Trophoblast cell (in vitro differentiated cells and primary cell): Measurements from ENCODE around the gene ACKR3.

Experiments
- DNase-seq, 2 donors: peaks; one replicate each; pipeline ENCODE4 v3.0.0-alpha.2; 2016
- H2AFZ ChIP-seq: 2 replicates; pipeline ENCODE4 v1.6.1; 2013; ENCODE audit warnings: low read length, moderate library complexity, mild to moderate bottlenecking; ENCODE audit not compliant: insufficient read depth, poor library complexity
- H2AK5ac ChIP-seq: 2 replicates; pipeline ENCODE4 v1.6.1; 2013; ENCODE audit warnings: mild to moderate bottlenecking, low read length
- H2BK120ac ChIP-seq: 2 replicates; pipeline ENCODE4 v1.6.1; 2013; ENCODE audit warnings: low read length, mild to moderate bottlenecking, moderate library complexity; ENCODE audit not compliant: insufficient read depth, poor library complexity
- H2BK12ac ChIP-seq: 2 replicates; pipeline ENCODE4 v1.6.1; 2013; ENCODE audit warnings: mild to moderate bottlenecking, low read length, moderate library complexity
- H2BK5ac ChIP-seq: 2 replicates; pipeline ENCODE4 v1.6.1; 2013; ENCODE audit warnings: low read length, low read depth, moderate library complexity, mild to moderate bottlenecking; ENCODE audit not compliant: poor library complexity
- H3K14ac ChIP-seq: 2 replicates; pipeline ENCODE4 v1.6.1; 2013; ENCODE audit warnings: mild to moderate bottlenecking, low read length
- H3K18ac ChIP-seq: 2 replicates; pipeline ENCODE4 v1.6.1; 2013; ENCODE audit warnings: mild to moderate bottlenecking, low read length
- H3K23ac ChIP-seq: 2 replicates; pipeline ENCODE4 v1.6.1; 2013; ENCODE audit warnings: low read length
- H3K27ac ChIP-seq: 2 replicates; pipeline ENCODE4 v1.5.1; 2013; ENCODE audit warnings: low read depth, mild to moderate bottlenecking, inconsistent platforms, low read length, moderate library complexity
- H3K27me3 ChIP-seq: 2 replicates; pipeline ENCODE4 v1.6.1; 2013; ENCODE audit warnings: inconsistent platforms, mild to moderate bottlenecking, low read length, moderate library complexity; ENCODE audit not compliant: insufficient read depth
- H3K36me3 ChIP-seq, 2 experiments: 1 replicate in 1 of 2; 2 replicates in 1 of 2; pipeline ENCODE4 v1.6.1; 2013; ENCODE audit warnings: low read length in 2 of 2, mild to moderate bottlenecking in 2 of 2, moderate library complexity in 1 of 2; ENCODE audit not compliant: insufficient read depth in 2 of 2, control insufficient read depth in 1 of 2
- H3K4ac ChIP-seq: 2 replicates; pipeline ENCODE4 v1.6.1; 2013; ENCODE audit warnings: low read depth, mild to moderate bottlenecking, low read length, moderate library complexity
- H3K4me1 ChIP-seq, 2 experiments: 1 replicate in 1 of 2; 2 replicates in 1 of 2; pipeline ENCODE4 v1.6.1; 2013; ENCODE audit warnings: low read length in 2 of 2, mild to moderate bottlenecking in 2 of 2, moderate library complexity in 1 of 2; ENCODE audit not compliant: insufficient read depth in 2 of 2, control insufficient read depth in 1 of 2
- H3K4me2 ChIP-seq: 2 replicates; pipeline ENCODE4 v1.6.1; 2013; ENCODE audit warnings: inconsistent platforms, mild to moderate bottlenecking, low read length, moderate library complexity
- H3K4me3 ChIP-seq: 2 replicates; pipeline ENCODE4 v1.5.1; 2013; ENCODE audit warnings: mild to moderate bottlenecking, low read depth, low read length, inconsistent platforms
- H3K79me1 ChIP-seq: one replicate; pipeline ENCODE4 v1.6.1; 2013; ENCODE audit warnings: low read length
- H3K79me2 ChIP-seq: 2 replicates; pipeline ENCODE4 v1.6.1; 2013; ENCODE audit warnings: low read length, mild to moderate bottlenecking; ENCODE audit not compliant: control insufficient read depth, insufficient read depth, poor library complexity
- H3K9ac ChIP-seq: 2 replicates; pipeline ENCODE4 v1.6.1; 2013; ENCODE audit warnings: mild to moderate bottlenecking, low read length
- H3K9me3 ChIP-seq: 2 replicates; pipeline ENCODE4 v1.6.1; 2013; ENCODE audit warnings: low read depth, mild to moderate bottlenecking, control low read depth, inconsistent platforms, low read length; ENCODE audit not compliant: insufficient read depth
- H4K12ac ChIP-seq: 2 replicates; pipeline ENCODE4 v1.6.1; 2013; ENCODE audit warnings: low read depth, mild to moderate bottlenecking, low read length, moderate library complexity
- H4K8ac ChIP-seq: 2 replicates; pipeline ENCODE4 v1.6.1; 2013; ENCODE audit warnings: low read depth, mild to moderate bottlenecking, low read length, moderate library complexity
- H4K91ac ChIP-seq: one replicate; pipeline ENCODE4 v1.6.1; 2013; ENCODE audit warnings: low read depth, mild to moderate bottlenecking, low read length, moderate library complexity
- WGBS: extraction: QIAGEN DNeasy Blood & Tissue Kit; methylation state at CpG from one replicate; pipeline ENCODE4 v1.1.7; 2013; ENCODE audit warnings: missing lambda C conversion rate; ENCODE audit not compliant: insufficient read length, insufficient coverage; ENCODE audit errors: extremely low coverage; 5-methylcytosine and 5-hydroxymethylcytosine counted together

ACKR3 gene

GRCh38 chr2:236568922-236569572 is 578 bp upstream of the ACKR3 start:
- Histone ChIP-seq H3K23ac (no peak overlapping the region), H3K79me2 (peaks cover 43% of the 10 kb centered on the region), H4K8ac (no peak overlapping the region), H2AK5ac (no peak overlapping the region), H2BK120ac (no peak overlapping the region), H3K79me1 (peaks cover 47% of the 10 kb centered on the region), H3K4me3 (no peak overlapping the region), H2BK5ac (peak overlapping the region; percentile 97), H3K14ac (no peak overlapping the region), H4K12ac (no peak overlapping the region), H2AFZ (no peak overlapping the region), H3K4ac (peak overlapping the region; percentile 72), H3K4me2 (peak overlapping the region; percentile 93), H3K27me3 (no peaks in the 10 kb centered on the region), H3K9me3 (no peaks in the 10 kb centered on the region), H3K36me3 (peaks cover 11 to 12% of the 10 kb centered on the region in 2 experiments), H4K91ac (peak overlapping the region; percentile 97), H2BK12ac (no peak overlapping the region), H3K9ac (peak overlapping the region; percentile 54), H3K4me1 (peaks cover 17 to 22% of the 10 kb centered on the region in 2 experiments), H3K27ac (peak overlapping the region; percentile 91), H3K18ac (no peak overlapping the region)
- no peak for DNase-seq
- no CpG with 5 or more reads among the region's 10 CpGs for WGBS

GRCh38 chr2:236570081-236570868 is 650 bp downstream of the ACKR3 start:
- H3K9ac ChIP-seq = peak overlapping the region; percentile 90
- peaks cover 20 to 21% of the 10 kb centered on the region in 2 experiments for H3K36me3 ChIP-seq
- H3K79me1 ChIP-seq = peaks cover 54% of the 10 kb centered on the region
- H2BK5ac ChIP-seq = peak overlapping the region; percentile 45
- peak overlapping the region; percentile 74 for H3K4me3 ChIP-seq
- DNase-seq = no peak
- no peak overlapping the region for H3K18ac ChIP-seq
- no peaks in the 10 kb centered on the region for H3K9me3 ChIP-seq
- WGBS = no CpG with 5 or more reads among the region's 6 CpGs
- peak overlapping the region; percentile 8 for H4K8ac ChIP-seq
- H2BK120ac ChIP-seq = no peak overlapping the region
- H3K23ac ChIP-seq = no peak overlapping the region
- H2AK5ac ChIP-seq = no peak overlapping the region
- peak overlapping the region; percentile 38 for H3K14ac ChIP-seq
- H3K79me2 ChIP-seq = peaks cover 51% of the 10 kb centered on the region
- peaks cover 25 to 33% of the 10 kb centered on the region in 2 experiments for H3K4me1 ChIP-seq
- H3K4ac ChIP-seq = peak overlapping the region; percentile 70
- peak overlapping the region; percentile 87 for H3K27ac ChIP-seq
- H4K91ac ChIP-seq = peak overlapping the region; percentile 23
- no peak overlapping the region for H4K12ac ChIP-seq
- H2AFZ ChIP-seq = no peak overlapping the region
- peak overlapping the region; percentile 87 for H3K4me2 ChIP-seq
- no peak overlapping the region for H2BK12ac ChIP-seq
- H3K27me3 ChIP-seq = no peaks in the 10 kb centered on the region

DNA sequence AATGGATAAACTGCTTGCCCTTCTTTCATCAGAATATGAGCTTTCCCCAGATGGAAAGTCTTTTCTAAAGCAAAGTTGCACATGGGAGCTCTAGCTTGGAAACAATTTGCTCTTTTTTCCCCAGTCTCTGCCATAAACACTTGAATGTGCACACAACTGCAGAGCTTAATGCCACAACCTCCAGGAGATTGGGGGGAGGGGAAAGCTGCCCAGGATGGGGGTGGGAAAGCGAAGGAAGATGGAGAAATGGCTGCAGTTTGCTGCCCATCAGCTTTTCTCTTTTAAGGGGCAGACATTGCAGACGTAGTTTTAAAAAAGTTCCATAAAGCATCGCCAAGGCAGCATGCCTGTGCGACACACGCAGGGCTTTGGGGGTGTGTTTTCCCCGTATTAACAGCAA is 1.5 kb downstream of the ACKR3 start:
- Histone ChIP-seq H4K12ac (no peak overlapping the region), H3K79me2 (peaks cover 56% of the 10 kb centered on the region), H2BK5ac (peak overlapping the region; percentile 64), H3K14ac (peak overlapping the region; percentile 79), H3K36me3 (peaks cover 20 to 21% of the 10 kb centered on the region in 2 experiments), H3K79me1 (peaks cover 58% of the 10 kb centered on the region), H2BK12ac (no peak overlapping the region), H3K4me3 (peak overlapping the region; percentile 69), H3K27ac (peak overlapping the region; percentile 87), H3K4me2 (peak overlapping the region; percentile 87), H3K9me3 (no peaks in the 10 kb centered on the region), H2AK5ac (no peak overlapping the region), H3K18ac (peak overlapping the region; percentile 68), H4K8ac (peak overlapping the region; percentile 40), H3K9ac (peak overlapping the region; percentile 77), H3K27me3 (no peaks in the 10 kb centered on the region), H3K4ac (peak overlapping the region; percentile 97), H2AFZ (no peak overlapping the region), H3K23ac (no peak overlapping the region), H2BK120ac (peak overlapping the region; percentile 74), H4K91ac (peak overlapping the region; percentile 39), H3K4me1 (peaks cover 28 to 38% of the 10 kb centered on the region in 2 experiments)
- no peak for DNase-seq
- WGBS = no CpG with 5 or more reads among the region's 6 CpGs

DNA sequence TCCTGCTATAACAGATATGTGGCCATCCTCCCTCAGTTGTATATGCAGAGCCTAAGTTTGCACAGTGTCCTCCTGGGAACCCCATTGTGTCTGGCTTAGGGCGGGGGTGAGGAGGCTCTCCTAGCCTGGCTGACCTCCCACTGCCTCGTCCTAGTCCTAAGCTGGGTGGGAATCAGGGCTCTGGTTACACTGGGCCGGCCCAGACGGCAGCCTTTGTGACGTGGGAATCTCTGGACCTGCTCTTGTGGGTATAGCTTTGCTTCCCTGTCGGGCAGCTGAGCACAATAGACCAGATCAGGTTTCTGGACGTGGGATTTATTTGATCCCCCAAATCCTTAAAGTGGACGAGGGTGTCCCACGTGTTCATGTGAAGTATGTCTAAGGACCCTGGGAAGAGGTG is 2.9 kb downstream of the ACKR3 start:
- Histone ChIP-seq H2BK5ac (peak overlapping the region; percentile 64), H3K4me1 (peaks cover 38 to 48% of the 10 kb centered on the region in 2 experiments), H3K14ac (peak overlapping the region; percentile 41), H3K4ac (peak overlapping the region; percentile 87), H4K12ac (peak overlapping the region; percentile 23), H3K36me3 (peaks cover 29 to 30% of the 10 kb centered on the region in 2 experiments), H2AK5ac (peak overlapping the region; percentile 6), H3K79me1 (peaks cover 66% of the 10 kb centered on the region), H3K4me2 (peak overlapping the region; percentile 87), H3K9ac (peak overlapping the region; percentile 24), H2BK12ac (peak overlapping the region; percentile 25), H4K91ac (peak overlapping the region; percentile 53), H3K4me3 (peak overlapping the region; percentile 29), H2AFZ (no peak overlapping the region), H3K9me3 (no peaks in the 10 kb centered on the region), H3K18ac (peak overlapping the region; percentile 42), H4K8ac (peak overlapping the region; percentile 37), H3K79me2 (peaks cover 66% of the 10 kb centered on the region), H3K27ac (peak overlapping the region; percentile 87), H3K23ac (no peak overlapping the region), H3K27me3 (no peaks in the 10 kb centered on the region), H2BK120ac (peak overlapping the region; percentile 26)
- no CpG with 5 or more reads among the region's 9 CpGs for WGBS
- DNase-seq = no peak
